RWPE2 (cell line): Measurements from ENCODE around the gene ROR2.
"Not testable (repeated sequence)": the region's sequence is repeated elsewhere in the genome, so short reads cannot be mapped to it uniquely, and the experiment has no call there.

Source experiments
- ATAC-seq: fragments of 200-7000 bp; cut with Tn5 transposase; 3 replicates; pipeline ENCODE4 v1.9.1; 2021; ENCODE audit warnings: low read depth
- DNase-seq: peaks from one replicate; pipeline ENCODE4 v3.0.0-alpha.2; 2020; ENCODE audit warnings: low spot score
- H3K27ac ChIP-seq: fragments of 450-650 bp; 2 replicates; pipeline ENCODE4 v1.5.1; 2017; ENCODE audit warnings: mild to moderate bottlenecking; ENCODE audit not compliant: poor library complexity, severe bottlenecking
- H3K27me3 ChIP-seq: fragments of 250-450 bp; sonication (Bioruptor Pico); 2 replicates; pipeline ENCODE4 v1.5.1; 2021; ENCODE audit warnings: mild to moderate bottlenecking, moderate library complexity; ENCODE audit not compliant: insufficient read depth, poor library complexity, severe bottlenecking
- H3K36me3 ChIP-seq: fragments of 250-450 bp; sonication (Bioruptor Pico); 2 replicates; pipeline ENCODE4 v1.5.1; 2020; ENCODE audit warnings: low read depth, mild to moderate bottlenecking, moderate library complexity
- H3K4me1 ChIP-seq: fragments of 250-450 bp; sonication (Bioruptor Pico); 2 replicates; pipeline ENCODE4 v1.5.1; 2021; ENCODE audit warnings: mild to moderate bottlenecking, moderate library complexity; ENCODE audit not compliant: insufficient read depth, poor library complexity, severe bottlenecking
- H3K4me3 ChIP-seq: fragments of 250-450 bp; sonication (Bioruptor Pico); 2 replicates; pipeline ENCODE4 v1.5.1; 2021; ENCODE audit warnings: mild to moderate bottlenecking, moderate library complexity; ENCODE audit not compliant: severe bottlenecking
- H3K9me3 ChIP-seq: fragments of 250-450 bp; sonication (Bioruptor Pico); 2 replicates; pipeline ENCODE4 v1.5.1; 2021; ENCODE audit warnings: mild to moderate bottlenecking, moderate library complexity; ENCODE audit not compliant: severe bottlenecking
- CTCF ChIP-seq: fragments of 450-650 bp; IDR thresholded peaks from one replicate; pipeline ENCODE4 v1.5.1; 2017; ENCODE audit warnings: mild to moderate bottlenecking, moderate library complexity; ENCODE audit not compliant: poor library complexity, severe bottlenecking

The ROR2 gene

DNA sequence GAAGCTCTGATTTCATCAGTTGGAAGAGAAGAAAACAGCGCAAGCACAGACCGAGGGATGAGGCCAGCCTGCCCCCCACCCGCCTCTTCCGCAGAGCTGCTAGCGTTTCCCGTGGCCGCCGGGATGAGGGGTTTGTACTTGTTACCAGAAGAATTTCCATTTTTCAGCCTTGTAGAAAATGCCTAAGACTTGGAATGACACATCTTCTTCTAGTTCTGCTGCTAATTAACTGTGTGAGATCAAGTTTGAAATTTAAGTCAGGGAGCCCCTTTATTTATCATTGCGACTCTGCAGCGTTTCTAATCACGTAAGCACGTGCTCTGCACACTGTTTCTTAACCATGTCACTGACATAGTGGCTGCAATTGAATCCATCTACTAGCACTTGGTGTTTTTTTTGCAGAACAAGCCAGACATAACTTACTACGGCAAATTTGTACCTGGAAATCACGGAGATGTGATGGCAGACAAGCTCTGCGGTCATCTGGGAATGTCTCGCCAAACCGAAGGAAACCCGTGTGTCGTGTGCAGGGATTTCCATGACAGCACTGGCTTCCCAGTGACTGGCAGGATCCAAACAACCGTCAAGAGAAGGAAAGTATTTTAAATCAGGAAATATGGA, 41.8 kb upstream of the ROR2 start:
- Histone ChIP-seq H3K36me3 (no peaks in the 10 kb centered on the region), H3K4me3 (no peak overlapping the region), H3K27ac (no peak overlapping the region), H3K9me3 (no peaks in the 10 kb centered on the region), H3K4me1 (no peaks in the 10 kb centered on the region), H3K27me3 (peaks cover 5% of the 10 kb centered on the region)
- no peak for TF ChIP-seq CTCF
- no peak for DNase-seq
- ATAC-seq: no peak

- H3K36me3 ChIP-seq: no peaks in the 10 kb centered on the region
- H3K4me1 ChIP-seq: no peaks in the 10 kb centered on the region
- no peaks in the 10 kb centered on the region for H3K9me3 ChIP-seq
- H3K4me3 ChIP-seq: no peak overlapping the region
- H3K27me3 ChIP-seq: no peaks in the 10 kb centered on the region
- DNase-seq (no peak), ATAC-seq (no peak)
- no peak for TF ChIP-seq CTCF
- no peak overlapping the region for H3K27ac ChIP-seq
These were observed 36.2 kb upstream of the ROR2 start for GRCh38 chr9:91986248-91986647.

DNA sequence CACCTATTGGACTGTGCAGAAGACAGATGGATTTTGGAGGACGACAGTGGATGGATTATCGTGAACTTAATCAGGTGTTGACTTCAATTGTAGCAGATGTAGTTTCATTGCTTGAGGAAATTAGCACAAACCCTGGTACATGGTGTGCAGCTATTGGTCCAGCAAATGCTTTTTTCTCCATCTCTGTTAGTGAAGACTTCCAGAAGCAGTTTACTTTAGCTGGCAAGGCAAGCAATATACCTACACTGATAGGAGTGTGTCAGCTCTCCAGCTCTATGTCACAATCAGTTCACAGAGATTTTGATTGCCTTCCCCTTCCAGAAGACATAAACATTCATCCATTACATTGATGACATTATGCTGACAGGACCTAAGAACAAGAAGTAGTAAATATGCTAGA, 35.7 kb upstream of the ROR2 start:
- ATAC-seq (no peak), DNase-seq (no peak)
- Histone ChIP-seq H3K27ac (no peak overlapping the region), H3K9me3 (no peaks in the 10 kb centered on the region), H3K4me1 (no peaks in the 10 kb centered on the region), H3K4me3 (no peak overlapping the region), H3K36me3 (no peaks in the 10 kb centered on the region), H3K27me3 (no peaks in the 10 kb centered on the region)
- TF ChIP-seq CTCF: no peak

- H3K4me1 ChIP-seq: no peaks in the 10 kb centered on the region
- no peaks in the 10 kb centered on the region for H3K27me3 ChIP-seq
- H3K27ac ChIP-seq: no peak overlapping the region
- no peaks in the 10 kb centered on the region for H3K36me3 ChIP-seq
- no peak for TF ChIP-seq CTCF
- no peak for DNase-seq
- ATAC-seq: peak; percentile 76; the same call in 2 of the 3 replicates
- H3K4me3 ChIP-seq: no peak overlapping the region
- H3K9me3 ChIP-seq: no peaks in the 10 kb centered on the region
These were observed 28.8 kb upstream of the ROR2 start for GRCh38 chr9:91978740-91979414.

DNA sequence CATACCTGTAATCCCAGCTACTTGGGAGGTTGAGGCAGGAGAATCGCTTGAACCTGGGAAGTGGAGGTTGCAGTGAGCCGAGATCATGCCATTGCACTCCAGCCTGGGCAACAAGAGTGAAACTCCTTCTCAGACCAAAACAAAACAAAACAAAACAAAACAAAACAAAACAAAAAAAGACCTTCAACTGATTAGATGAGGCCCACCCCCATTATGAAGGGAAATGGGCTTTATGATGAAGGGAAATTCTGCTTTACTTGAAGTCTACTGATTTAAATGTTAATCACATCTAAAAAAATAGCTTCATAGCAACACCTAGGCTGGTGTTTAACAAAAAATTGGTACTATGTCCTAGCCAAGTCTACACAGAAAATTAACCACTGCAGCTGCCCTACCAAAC, 25.2 kb upstream of the ROR2 start:
- not testable (repeated sequence) for H3K4me1 ChIP-seq, ATAC-seq, DNase-seq, H3K36me3 ChIP-seq, H3K27me3 ChIP-seq, H3K4me3 ChIP-seq, H3K27ac ChIP-seq, H3K9me3 ChIP-seq
